HL-60 (cell line): ENCODE data around the gene MALAT1.

ENCODE experiments used
- DNase-seq, 2 experiments: peaks; one replicate each; pipeline ENCODE4 v3.0.0-alpha.2; 2010 to 2020; ENCODE audit warnings: low read depth in 1 of 2, low spot score in 1 of 2
- H3K27ac ChIP-seq: fragments of 250-450 bp; sonication (Bioruptor Pico); replicated peaks from 2 replicates; pipeline ENCODE4 v1.5.1; 2020; ENCODE audit warnings: mild to moderate bottlenecking, moderate library complexity
- H3K27me3 ChIP-seq: fragments of 250-450 bp; sonication (Bioruptor Pico); 2 replicates; pipeline ENCODE4 v1.5.1; 2021; ENCODE audit warnings: mild to moderate bottlenecking, moderate library complexity; ENCODE audit not compliant: insufficient read depth, poor library complexity, severe bottlenecking
- H3K4me3 ChIP-seq: replicated peaks from 2 replicates; pipeline ENCODE4 v1.5.1; 2011; ENCODE audit warnings: mild to moderate bottlenecking, control low read depth, low read length; ENCODE audit not compliant: insufficient read depth
- CTCF ChIP-seq: IDR thresholded peaks from one replicate; pipeline ENCODE4 v1.5.1; 2011; ENCODE audit warnings: low read length, control low read depth, inconsistent platforms; ENCODE audit not compliant: insufficient read depth
- GABPA ChIP-seq: IDR thresholded peaks from 2 replicates; pipeline ENCODE4 v1.6.1; 2012; ENCODE audit warnings: low read depth
- POLR2AphosphoS5 ChIP-seq: IDR thresholded peaks from 2 replicates; pipeline ENCODE4 v1.6.1; 2012; ENCODE audit warnings: low read depth
- REST ChIP-seq: IDR thresholded peaks from 2 replicates; pipeline ENCODE4 v1.6.1; 2012; ENCODE audit warnings: low read depth; ENCODE audit not compliant: insufficient replicate concordance
- SPI1 ChIP-seq: IDR thresholded peaks from 2 replicates; pipeline ENCODE4 v1.6.1; 2012; ENCODE audit warnings: low read depth, mild to moderate bottlenecking, borderline replicate concordance

The MALAT1 gene

GRCh38 chr11:65536412-65537295, 37.8 kb downstream of the MALAT1 start:
- TF ChIP-seq GABPA (no peak), CTCF (no peak), REST (no peak), SPI1 (no peak), POLR2AphosphoS5 (no peak)
- Histone ChIP-seq H3K4me3 (no peak overlapping the region), H3K27me3 (no peaks in the 10 kb centered on the region), H3K27ac (no peak overlapping the region)
- no peak for DNase-seq

- TF ChIP-seq REST (no peak), CTCF (no peak), GABPA (no peak), SPI1 (no peak), POLR2AphosphoS5 (no peak)
- no peak overlapping the region for H3K4me3 ChIP-seq
- DNase-seq, result no peak
- H3K27me3 ChIP-seq, result no peaks in the 10 kb centered on the region
- H3K27ac ChIP-seq, result no peak overlapping the region
Observed at GRCh38 chr11:65537296-65537597, 38.4 kb downstream of the MALAT1 start.

- no peak for TF ChIP-seq GABPA
- no peak for TF ChIP-seq CTCF
- TF ChIP-seq POLR2AphosphoS5, result no peak
- TF ChIP-seq REST, result no peak
- TF ChIP-seq SPI1, result no peak
- H3K27me3 ChIP-seq, result no peaks in the 10 kb centered on the region
- no peak overlapping the region for H3K4me3 ChIP-seq
- H3K27ac ChIP-seq, result no peak overlapping the region
- no peak for DNase-seq
Observed at GRCh38 chr11:65537620-65538231, 38.9 kb downstream of the MALAT1 start.
